H4 (cell line): ENCODE data around the gene C9orf85. TPM values are rescaled to one million over a fixed set of nuclear protein-coding genes. Genes with fewer than 3 reads are reported as not detected.
A peak's percentile ranks its signal among the peaks of the same experiment; 100 is the strongest.
"Not testable (repeated sequence)": the region's sequence is repeated elsewhere in the genome, so short reads cannot be mapped to it uniquely, and the experiment has no call there.

ENCODE experiments used
- DNase-seq: peaks from one replicate; pipeline ENCODE4 v3.0.0-alpha.2; 2015; ENCODE audit warnings: low spot score
- total RNA-seq: library from RNA; depleted of rRNA; stranded (reverse); fragments of >200 nt; shearing (Covaris generic); gene quantifications from 2 replicates; pipeline ENCODE4 v1.2.3, GENCODE V29; 2014; rRNA removed

The C9orf85 gene, protein sequence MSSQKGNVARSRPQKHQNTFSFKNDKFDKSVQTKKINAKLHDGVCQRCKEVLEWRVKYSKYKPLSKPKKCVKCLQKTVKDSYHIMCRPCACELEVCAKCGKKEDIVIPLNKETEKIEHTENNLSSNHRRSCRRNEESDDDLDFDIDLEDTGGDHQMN
- 10.8 and 16.6 TPM in 2 replicates for total RNA-seq

DNA sequence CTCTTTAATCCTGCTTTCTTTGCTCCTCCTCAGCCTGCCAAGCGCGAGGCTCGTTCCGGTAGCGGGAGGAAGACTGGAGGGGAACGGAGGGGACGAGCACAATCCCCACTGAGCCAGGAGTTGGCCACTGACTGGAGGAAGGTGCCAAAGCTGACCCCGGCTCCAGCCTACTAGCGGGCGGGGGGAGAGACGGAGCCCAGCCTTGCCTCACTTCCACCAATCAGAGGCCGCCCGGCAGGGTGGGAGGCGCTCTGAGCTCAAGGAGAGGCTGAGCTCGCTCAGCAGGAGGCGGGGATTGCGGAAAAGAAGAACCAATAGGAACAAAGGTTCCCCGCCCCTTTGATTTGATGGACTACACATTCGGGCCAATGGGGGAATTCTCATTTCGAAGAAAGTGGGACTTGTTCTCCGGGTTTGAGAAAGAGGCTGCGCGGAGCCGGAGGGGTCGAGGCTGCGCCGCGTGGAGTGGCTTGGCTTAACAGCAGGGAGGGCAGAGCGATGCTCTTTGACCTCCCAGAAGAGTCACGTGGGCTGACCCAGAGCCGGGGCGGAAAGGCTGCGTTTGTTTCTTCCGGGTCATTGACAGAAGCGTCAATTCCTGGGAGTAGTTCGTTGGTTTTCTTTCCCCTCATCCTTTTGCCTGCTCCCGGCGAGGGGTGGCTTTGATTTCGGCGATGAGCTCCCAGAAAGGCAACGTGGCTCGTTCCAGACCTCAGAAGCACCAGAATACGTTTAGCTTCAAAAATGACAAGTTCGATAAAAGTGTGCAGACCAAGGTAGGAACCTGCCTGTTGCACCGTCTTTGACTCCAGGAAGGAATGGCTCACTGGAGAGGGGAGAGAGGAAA, at the start of gene C9orf85, which contains the start of gene ABHD17B:
Gene C9orf85 (plus strand): TSS at position 579 of the 847 bp plus-strand sequence. CDS start 96 bp downstream, at position 675.
Gene ABHD17B (minus strand): TSS at position 133 of the 847 bp plus-strand sequence. CDS start 36,113 bp downstream, outside the sequence.
- DNase-seq = peak; percentile 99

DNA sequence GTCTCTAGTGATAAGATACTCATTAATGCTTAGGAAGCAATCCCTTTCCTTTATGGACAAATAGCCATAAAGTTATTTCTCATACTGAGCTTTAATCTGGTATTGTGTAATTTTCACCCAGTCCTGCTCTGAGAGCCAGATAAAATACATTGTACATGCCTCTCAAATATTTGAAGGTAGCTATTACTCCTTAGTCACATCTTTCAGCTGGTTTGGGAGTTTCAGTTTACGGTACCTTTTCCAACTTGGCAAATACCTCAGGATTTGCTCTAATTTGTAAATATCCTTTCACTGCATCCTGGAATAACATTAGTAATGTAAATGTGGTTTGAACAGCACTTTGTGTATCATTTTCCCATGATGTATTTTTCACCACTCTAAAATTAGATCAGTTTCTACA, 47.8 kb upstream of the C9orf85 start:
- DNase-seq = no peak

DNA sequence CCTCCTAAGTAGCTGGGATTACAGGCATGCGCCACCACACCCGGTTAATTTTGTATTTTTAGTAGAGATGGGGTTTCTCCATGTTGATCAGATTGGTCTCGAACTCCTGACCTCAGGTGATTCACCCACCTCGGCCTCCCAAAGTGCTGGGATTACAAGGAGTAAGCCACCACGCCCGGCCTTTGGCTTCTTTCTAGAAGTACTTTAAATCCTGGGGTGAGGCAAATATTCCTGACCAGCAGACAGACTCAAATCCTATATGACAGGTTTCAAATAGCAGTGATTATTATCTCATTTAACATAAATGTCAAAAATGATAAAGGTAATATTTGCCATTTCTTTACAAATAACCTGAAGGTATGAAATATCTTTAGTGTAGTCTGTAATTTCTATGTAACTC, 36.1 kb upstream of the C9orf85 start:
- DNase-seq = no peak

- DNase-seq = no peak
Measured at GRCh38 chr9:71876106-71876505, 35.3 kb upstream of the C9orf85 start.

DNA sequence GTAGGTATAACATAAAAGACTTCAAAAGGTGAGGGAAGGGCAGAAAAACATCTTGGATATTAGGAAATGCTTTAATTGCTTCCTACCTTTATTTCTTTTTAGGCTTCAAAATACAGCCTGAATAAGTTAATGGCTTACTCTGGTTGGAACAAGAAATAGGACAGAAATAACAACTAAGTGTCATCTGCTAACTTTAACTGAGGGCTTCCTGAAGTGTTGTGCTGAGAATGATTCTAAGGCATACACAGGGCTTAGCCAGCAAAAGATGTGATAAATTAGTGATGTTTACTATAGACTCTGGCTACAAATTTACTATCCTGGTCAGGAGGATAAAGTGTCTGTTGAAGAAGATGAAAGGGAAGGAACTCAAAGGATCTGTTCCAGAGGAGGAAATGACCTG, 34.6 kb upstream of the C9orf85 start:
- no peak for DNase-seq

DNA sequence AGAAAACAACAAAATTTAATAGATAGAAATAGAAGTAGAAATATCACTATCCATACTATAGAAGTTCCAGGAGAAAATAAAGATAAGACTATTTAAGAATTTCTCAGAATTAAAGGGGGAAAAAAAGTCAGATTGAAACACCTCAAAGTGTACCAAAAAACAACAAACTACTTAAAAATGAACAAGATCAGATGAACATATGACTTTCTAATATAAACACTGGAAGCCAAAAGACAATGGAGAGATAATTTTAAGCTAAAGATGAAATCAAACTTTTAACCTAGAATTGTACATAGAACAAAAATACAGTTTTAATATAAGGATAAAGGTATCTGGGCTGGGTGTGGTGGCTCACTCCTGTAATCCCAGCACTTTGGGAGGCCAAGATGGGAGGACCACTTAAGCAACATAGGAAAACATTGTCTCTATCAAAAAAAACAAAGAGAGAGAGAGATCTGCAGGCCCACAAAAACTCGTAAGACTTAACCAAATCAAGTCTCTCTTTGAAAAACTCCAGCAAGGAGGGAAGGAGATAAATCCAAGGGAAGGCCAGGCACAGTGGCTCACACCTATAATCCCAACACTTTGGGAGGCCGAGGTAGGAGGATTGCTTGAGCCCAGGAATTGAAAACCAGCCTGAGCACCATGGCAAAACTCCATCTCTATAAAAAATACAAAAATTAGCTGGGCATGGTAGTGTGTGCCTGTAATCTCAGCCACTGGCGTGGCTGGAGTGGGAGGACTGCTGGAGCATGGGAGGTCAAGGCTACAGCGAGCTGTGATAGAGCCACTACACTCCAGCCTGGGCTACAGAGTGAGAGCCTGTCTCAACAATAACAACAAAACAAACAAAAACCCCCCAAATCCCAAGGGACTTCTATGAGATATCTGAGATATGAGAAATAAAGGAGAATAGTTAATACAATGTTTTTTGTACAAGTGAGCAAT, 32.8 kb upstream of the C9orf85 start:
- no peak for DNase-seq

DNA sequence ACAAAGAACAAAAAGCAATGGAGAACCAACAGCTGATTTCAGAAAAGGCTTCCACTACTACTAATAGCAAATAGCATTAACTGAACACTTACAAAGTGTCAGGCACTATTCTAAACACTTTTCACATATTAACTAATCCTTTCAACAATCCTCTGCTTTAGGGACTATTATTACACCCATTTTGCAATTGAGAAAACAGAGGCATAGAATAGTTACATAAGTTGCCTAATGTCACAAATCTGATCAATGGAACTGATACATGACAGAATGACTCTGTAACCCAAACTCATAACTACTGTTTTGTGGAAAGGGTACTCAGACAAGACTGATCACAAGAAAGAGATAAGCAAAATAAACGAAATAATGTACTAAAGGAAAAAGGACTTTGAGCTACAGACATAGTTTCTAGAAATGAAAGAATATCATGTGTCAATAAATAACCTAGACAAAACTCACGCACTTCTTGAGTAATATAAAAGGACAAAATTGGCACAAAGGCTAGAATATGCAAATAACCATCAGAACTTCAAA, 31.7 kb upstream of the C9orf85 start:
- no peak for DNase-seq

DNA sequence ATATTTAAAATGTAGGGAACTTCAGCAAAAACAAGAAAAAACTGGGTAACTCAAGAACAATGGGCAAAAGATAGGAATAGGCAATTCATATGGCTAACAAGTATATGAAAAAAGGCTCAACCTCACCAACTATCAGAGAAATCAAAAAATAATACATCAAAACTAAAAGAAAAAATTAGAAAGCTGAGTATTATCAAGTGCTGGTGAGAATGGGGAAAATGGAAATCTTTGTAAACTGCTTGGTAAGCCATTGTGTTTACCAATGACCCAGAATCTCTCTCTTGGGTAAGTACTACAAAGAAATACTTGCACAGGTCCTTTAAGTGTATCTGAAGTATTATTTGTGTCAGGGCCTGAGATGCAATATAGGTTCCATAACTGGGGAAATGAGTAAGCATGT, 27.4 kb upstream of the C9orf85 start:
- no peak for DNase-seq

DNA sequence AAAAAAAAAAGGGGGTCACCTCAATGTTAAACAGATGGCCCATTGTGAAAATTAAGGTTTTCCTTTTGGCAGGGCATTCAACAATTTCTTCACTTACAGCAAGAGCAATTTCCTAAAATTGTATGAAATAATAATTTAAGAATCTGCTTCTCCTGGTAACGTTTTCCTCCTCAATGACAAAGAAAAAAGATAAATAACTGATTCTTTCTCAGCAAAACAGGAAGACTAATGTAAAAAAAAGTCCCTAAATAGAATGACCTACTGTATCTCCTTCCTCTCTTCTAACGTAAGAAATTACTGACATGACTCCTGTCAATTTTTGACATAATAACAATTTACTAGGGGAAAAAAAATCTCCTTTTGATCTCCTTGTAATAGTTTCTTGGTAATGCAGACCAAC, 26.0 kb upstream of the C9orf85 start:
- DNase-seq = no peak

- DNase-seq = no peak
Measured at GRCh38 chr9:71886015-71886414, 25.4 kb upstream of the C9orf85 start.

- DNase-seq = no peak
Measured at GRCh38 chr9:71886541-71886940, 24.9 kb upstream of the C9orf85 start.

- DNase-seq = no peak
Measured at GRCh38 chr9:71887362-71887761, 24.1 kb upstream of the C9orf85 start.

- no peak for DNase-seq
Measured at GRCh38 chr9:71890042-71890679, 21.3 kb upstream of the C9orf85 start.

DNA sequence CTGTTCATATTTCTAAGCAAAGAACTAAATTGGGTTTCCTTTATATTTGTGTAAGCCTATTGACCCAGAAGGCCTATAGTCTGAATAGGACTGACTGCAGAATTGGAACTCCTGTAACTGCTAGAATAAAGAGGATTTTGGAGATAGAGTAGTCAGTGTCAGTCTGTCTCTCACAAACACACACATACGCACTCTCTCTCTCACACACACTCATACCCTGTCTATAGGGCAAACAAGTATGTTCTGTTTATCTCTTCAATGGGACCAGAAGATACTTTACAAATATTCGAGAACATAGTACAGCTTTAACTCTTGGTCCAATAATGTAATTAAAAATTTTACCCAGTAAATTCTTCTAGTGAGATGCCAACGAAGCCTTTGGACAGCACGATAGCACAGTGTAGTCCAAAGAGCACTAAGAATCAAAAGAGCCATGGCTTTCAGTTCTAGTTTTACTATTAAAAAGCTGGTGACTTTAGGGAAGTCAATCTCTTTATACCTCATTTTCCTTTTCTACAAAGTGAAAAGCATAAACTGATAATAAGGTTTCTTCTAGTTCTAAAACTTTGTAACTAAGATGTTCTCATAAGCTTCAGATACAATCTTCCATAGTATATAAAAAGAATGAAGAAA, 19.8 kb upstream of the C9orf85 start:
- DNase-seq = no peak

- no peak for DNase-seq
Measured at GRCh38 chr9:71895117-71895516, 16.3 kb upstream of the C9orf85 start.

GRCh38 chr9:71895955-71896354, 15.5 kb upstream of the C9orf85 start:
- no peak for DNase-seq

DNA sequence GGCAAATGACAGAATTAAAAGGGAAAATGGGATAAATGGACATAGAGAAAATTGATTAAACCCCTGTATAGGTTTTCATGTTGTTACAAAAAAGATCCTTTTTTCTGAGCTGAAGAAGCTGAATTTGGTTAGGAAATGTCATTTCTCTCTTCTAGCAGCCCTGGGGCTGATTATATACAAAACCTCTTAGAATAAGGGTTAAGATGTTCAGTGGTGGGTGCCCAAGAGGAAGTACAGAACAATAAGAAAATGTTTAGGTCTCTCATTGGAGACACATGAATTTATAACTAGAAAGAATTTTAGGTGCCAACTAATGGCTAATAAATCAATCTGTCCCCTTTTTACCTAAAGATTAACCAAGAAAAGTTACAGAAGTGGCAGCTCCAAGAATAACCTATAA, 14.7 kb upstream of the C9orf85 start:
- DNase-seq = no peak

GRCh38 chr9:71897577-71897976, 13.9 kb upstream of the C9orf85 start:
- no peak for DNase-seq

DNA sequence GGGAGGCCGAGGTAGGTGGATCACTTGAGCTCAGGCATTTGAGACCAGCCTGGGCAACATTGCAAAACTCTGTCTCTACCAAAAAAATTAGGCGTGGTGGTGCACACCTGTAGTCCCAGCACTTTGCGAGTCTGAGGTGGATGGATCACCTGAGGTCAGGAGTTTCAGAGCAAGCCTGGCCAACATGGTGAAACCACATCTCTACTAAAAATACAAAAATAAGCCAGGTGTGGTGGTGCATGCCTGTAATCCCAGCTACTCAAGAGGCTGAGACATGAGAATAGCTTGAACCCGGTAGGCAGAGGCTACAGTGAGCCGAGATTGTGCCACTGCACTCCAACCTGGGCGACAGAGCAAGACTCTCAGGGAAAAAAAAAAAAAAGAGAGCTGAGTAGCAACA, 12.7 kb upstream of the C9orf85 start:
- DNase-seq = not testable (repeated sequence)

GRCh38 chr9:71901695-71902597, 9.5 kb upstream of the C9orf85 start:
- no peak for DNase-seq
